GM20000 (cell line): ENCODE data around the gene SIVA1.
"Not testable (repeated sequence)": the region's sequence is repeated elsewhere in the genome, so short reads cannot be mapped to it uniquely, and the experiment has no call there.

Source experiments
- DNase-seq: peaks from one replicate; pipeline ENCODE4 v3.0.0; 2012; ENCODE audit warnings: low spot score
- CTCF ChIP-seq: IDR thresholded peaks from 2 replicates; pipeline ENCODE4 v1.5.1; 2012; ENCODE audit warnings: mild to moderate bottlenecking, control low read depth; ENCODE audit errors: extremely low read depth, missing control alignments

SIVA1 gene

GRCh38 chr14:104744484-104744883 lies 8.5 kb upstream of the SIVA1 start:
- no peak for TF ChIP-seq CTCF
- no peak for DNase-seq

GRCh38 chr14:104745431-104745830 lies 7.5 kb upstream of the SIVA1 start:
- TF ChIP-seq CTCF, result no peak
- no peak for DNase-seq

GRCh38 chr14:104746071-104746545 lies 6.8 kb upstream of the SIVA1 start:
- no peak for DNase-seq
- no peak for TF ChIP-seq CTCF

- no peak for DNase-seq
- no peak for TF ChIP-seq CTCF
Observed at GRCh38 chr14:104746934-104747481, 5.9 kb upstream of the SIVA1 start.

GRCh38 chr14:104747876-104748275 lies 5.1 kb upstream of the SIVA1 start:
- TF ChIP-seq CTCF, result no peak
- no peak for DNase-seq

- DNase-seq, result no peak
- no peak for TF ChIP-seq CTCF
Observed at GRCh38 chr14:104749111-104749649, 3.8 kb upstream of the SIVA1 start.

GRCh38 chr14:104750056-104750752 lies 2.7 kb upstream of the SIVA1 start:
- TF ChIP-seq CTCF, result no peak

GRCh38 chr14:104750753-104751057 lies 2.2 kb upstream of the SIVA1 start:
- not testable (repeated sequence) for DNase-seq

More at GRCh38 chr14:104750056-104750752, 2.7 kb upstream of the SIVA1 start:
- no peak for DNase-seq
